ENCODE data around the gene KIF1B.
"Not testable (repeated sequence)": the region's sequence is repeated elsewhere in the genome, so short reads cannot be mapped to it uniquely, and the experiment has no call there.

Gene KIF1B

GRCh38 chr1:10259547-10259946 is 49.2 kb downstream of the KIF1B start:
- not testable (repeated sequence) for H2AFZ ChIP-seq (ENCODE audit: low read depth, low read length); H3K27me3 ChIP-seq (ENCODE audit: insufficient read depth, low read length); H3K9me3 ChIP-seq (ENCODE audit: low read length); H3K4me3 ChIP-seq (ENCODE audit: low read length); H3K4me1 ChIP-seq (ENCODE audit: insufficient read depth, low read length)
- H3K36me3 ChIP-seq (ENCODE audit: insufficient read depth, low read length), result peaks cover 69% of the 10 kb centered on the region

- H2AFZ ChIP-seq (ENCODE audit: low read depth, low read length), result no peak overlapping the region
- no peak overlapping the region for H3K4me3 ChIP-seq (ENCODE audit: low read length)
- no peaks in the 10 kb centered on the region for H3K27me3 ChIP-seq (ENCODE audit: insufficient read depth, low read length)
- H3K36me3 ChIP-seq (ENCODE audit: insufficient read depth, low read length), result peaks cover 73% of the 10 kb centered on the region
- H3K4me1 ChIP-seq (ENCODE audit: insufficient read depth, low read length), result peaks cover 12% of the 10 kb centered on the region
- H3K9me3 ChIP-seq (ENCODE audit: low read length), result no peaks in the 10 kb centered on the region
Observed at GRCh38 chr1:10263450-10264082, 53.2 kb downstream of the KIF1B start.

DNA sequence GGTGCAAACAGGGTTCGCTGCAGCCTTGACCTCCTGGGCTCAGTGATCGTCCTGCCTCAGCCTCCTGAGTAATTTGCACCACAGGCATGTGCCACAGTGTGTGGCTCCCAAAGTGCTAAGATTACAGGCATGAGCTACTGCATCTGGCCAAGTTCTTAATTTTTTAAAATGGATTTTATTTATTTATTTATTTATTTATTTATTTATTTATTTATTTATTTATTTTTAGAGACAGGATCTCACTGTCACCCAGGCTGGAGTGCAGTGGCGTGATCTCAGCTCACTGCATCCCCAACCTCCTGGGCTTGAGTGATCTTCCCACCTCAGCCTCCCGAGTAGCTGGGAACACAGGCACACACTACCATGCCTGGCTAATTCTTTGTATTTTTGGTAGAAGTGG is 54.7 kb downstream of the KIF1B start:
- Histone ChIP-seq H3K9me3 (ENCODE audit: low read length) (no peaks in the 10 kb centered on the region), H3K36me3 (ENCODE audit: insufficient read depth, low read length) (peaks cover 68% of the 10 kb centered on the region)

GRCh38 chr1:10265900-10266299 is 55.5 kb downstream of the KIF1B start:
- H3K27me3 ChIP-seq (ENCODE audit: insufficient read depth, low read length), result no peaks in the 10 kb centered on the region
- peaks cover 13% of the 10 kb centered on the region for H3K4me1 ChIP-seq (ENCODE audit: insufficient read depth, low read length)
- H2AFZ ChIP-seq (ENCODE audit: low read depth, low read length), result no peak overlapping the region
- H3K4me3 ChIP-seq (ENCODE audit: low read length), result no peak overlapping the region
- H3K9me3 ChIP-seq (ENCODE audit: low read length), result no peaks in the 10 kb centered on the region
- H3K36me3 ChIP-seq (ENCODE audit: insufficient read depth, low read length), result peaks cover 73% of the 10 kb centered on the region

More for the DNA sequence above, 54.7 kb downstream of the KIF1B start:
- Histone ChIP-seq H3K4me1 (ENCODE audit: insufficient read depth, low read length) (peaks cover 13% of the 10 kb centered on the region), H3K27me3 (ENCODE audit: insufficient read depth, low read length) (no peaks in the 10 kb centered on the region), H3K4me3 (ENCODE audit: low read length) (no peak overlapping the region), H2AFZ (ENCODE audit: low read depth, low read length) (no peak overlapping the region)

GRCh38 chr1:10267319-10267718 is 56.9 kb downstream of the KIF1B start:
- H3K4me3 ChIP-seq (ENCODE audit: low read length), result no peak overlapping the region
- H3K9me3 ChIP-seq (ENCODE audit: low read length), result no peaks in the 10 kb centered on the region
- peaks cover 77% of the 10 kb centered on the region for H3K36me3 ChIP-seq (ENCODE audit: insufficient read depth, low read length)
- no peaks in the 10 kb centered on the region for H3K27me3 ChIP-seq (ENCODE audit: insufficient read depth, low read length)
- no peak overlapping the region for H2AFZ ChIP-seq (ENCODE audit: low read depth, low read length)
- H3K4me1 ChIP-seq (ENCODE audit: insufficient read depth, low read length), result peaks cover 13% of the 10 kb centered on the region

GRCh38 chr1:10267921-10268320 is 57.6 kb downstream of the KIF1B start:
- no peak overlapping the region for H3K4me3 ChIP-seq (ENCODE audit: low read length)
- peaks cover 13% of the 10 kb centered on the region for H3K4me1 ChIP-seq (ENCODE audit: insufficient read depth, low read length)
- H2AFZ ChIP-seq (ENCODE audit: low read depth, low read length), result no peak overlapping the region
- peaks cover 77% of the 10 kb centered on the region for H3K36me3 ChIP-seq (ENCODE audit: insufficient read depth, low read length)
- no peaks in the 10 kb centered on the region for H3K27me3 ChIP-seq (ENCODE audit: insufficient read depth, low read length)
- no peaks in the 10 kb centered on the region for H3K9me3 ChIP-seq (ENCODE audit: low read length)

DNA sequence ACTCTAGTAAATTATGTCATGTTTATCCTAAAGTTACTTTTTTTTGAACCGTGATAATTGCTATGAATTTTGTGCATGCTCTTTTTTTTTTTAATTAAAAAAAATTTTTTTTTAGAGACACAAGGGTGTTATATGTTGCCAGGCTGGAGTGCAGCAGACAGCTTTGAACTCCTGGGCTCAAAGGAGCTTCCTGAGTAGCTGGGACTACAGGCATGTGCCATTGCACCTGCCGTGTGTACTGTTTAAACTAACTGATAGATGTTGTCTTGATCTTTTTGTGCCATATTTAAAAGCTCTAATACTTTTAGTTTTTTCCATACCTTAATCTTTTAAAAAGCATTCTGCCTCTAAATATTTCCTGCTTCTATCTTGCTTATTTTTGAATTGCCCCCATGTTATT is 60.7 kb downstream of the KIF1B start:
- Histone ChIP-seq H3K4me1 (ENCODE audit: insufficient read depth, low read length) (peaks cover 13% of the 10 kb centered on the region), H3K36me3 (ENCODE audit: insufficient read depth, low read length) (peaks cover 80% of the 10 kb centered on the region), H3K9me3 (ENCODE audit: low read length) (no peaks in the 10 kb centered on the region), H3K4me3 (ENCODE audit: low read length) (no peak overlapping the region), H2AFZ (ENCODE audit: low read depth, low read length) (no peak overlapping the region), H3K27me3 (ENCODE audit: insufficient read depth, low read length) (no peaks in the 10 kb centered on the region)

DNA sequence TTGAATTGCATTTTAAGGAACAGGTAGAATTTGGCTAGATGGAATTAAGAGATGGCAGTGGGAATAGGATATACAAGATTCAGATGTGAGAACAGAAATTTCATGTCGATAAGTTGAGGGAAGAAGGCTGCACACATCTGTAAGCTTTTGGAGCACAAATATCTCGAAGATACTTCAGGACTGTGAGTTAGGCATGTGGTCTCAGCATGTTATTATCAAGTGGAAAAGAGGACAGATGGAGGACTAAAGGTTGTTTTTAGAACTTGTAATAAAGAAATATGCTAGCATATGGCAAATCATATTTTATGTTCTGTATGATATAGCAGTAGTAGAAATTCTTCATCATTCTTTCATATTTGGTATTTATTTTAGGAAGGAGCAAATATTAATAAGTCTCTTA is 61.5 kb downstream of the KIF1B start:
- Histone ChIP-seq H3K27me3 (ENCODE audit: insufficient read depth, low read length) (no peaks in the 10 kb centered on the region), H3K4me3 (ENCODE audit: low read length) (no peak overlapping the region), H3K9me3 (ENCODE audit: low read length) (no peaks in the 10 kb centered on the region), H3K4me1 (ENCODE audit: insufficient read depth, low read length) (peaks cover 13% of the 10 kb centered on the region), H3K36me3 (ENCODE audit: insufficient read depth, low read length) (peaks cover 80% of the 10 kb centered on the region), H2AFZ (ENCODE audit: low read depth, low read length) (no peak overlapping the region)

GRCh38 chr1:10272274-10272673 is 61.9 kb downstream of the KIF1B start:
- Histone ChIP-seq H3K4me1 (ENCODE audit: insufficient read depth, low read length) (peaks cover 12% of the 10 kb centered on the region), H3K27me3 (ENCODE audit: insufficient read depth, low read length) (no peaks in the 10 kb centered on the region), H3K36me3 (ENCODE audit: insufficient read depth, low read length) (peaks cover 79% of the 10 kb centered on the region), H3K4me3 (ENCODE audit: low read length) (no peak overlapping the region), H3K9me3 (ENCODE audit: low read length) (no peaks in the 10 kb centered on the region), H2AFZ (ENCODE audit: low read depth, low read length) (no peak overlapping the region)

DNA sequence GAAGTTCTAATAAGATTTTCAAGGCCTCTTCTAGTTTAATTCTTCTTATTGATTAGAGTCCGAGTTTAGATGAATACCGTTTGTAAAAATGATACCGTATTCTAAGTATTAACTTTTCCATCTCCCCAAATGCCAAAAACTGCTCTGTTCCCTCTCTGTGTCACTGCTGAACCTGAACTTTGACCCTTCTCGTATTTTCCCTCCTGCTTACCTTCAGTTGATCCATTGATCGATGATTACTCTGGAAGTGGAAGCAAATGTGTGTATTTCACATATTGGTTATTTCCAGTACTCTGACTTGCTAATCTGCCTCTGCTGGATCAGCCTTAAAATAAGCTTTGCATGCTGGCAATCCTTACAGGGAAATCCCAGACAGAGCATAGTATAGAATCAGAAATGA is 68.5 kb downstream of the KIF1B start:
- Histone ChIP-seq H3K36me3 (ENCODE audit: insufficient read depth, low read length) (peaks cover 90% of the 10 kb centered on the region), H3K27me3 (ENCODE audit: insufficient read depth, low read length) (no peaks in the 10 kb centered on the region), H2AFZ (ENCODE audit: low read depth, low read length) (no peak overlapping the region), H3K4me3 (ENCODE audit: low read length) (no peak overlapping the region), H3K9me3 (ENCODE audit: low read length) (no peaks in the 10 kb centered on the region), H3K4me1 (ENCODE audit: insufficient read depth, low read length) (no peaks in the 10 kb centered on the region)

DNA sequence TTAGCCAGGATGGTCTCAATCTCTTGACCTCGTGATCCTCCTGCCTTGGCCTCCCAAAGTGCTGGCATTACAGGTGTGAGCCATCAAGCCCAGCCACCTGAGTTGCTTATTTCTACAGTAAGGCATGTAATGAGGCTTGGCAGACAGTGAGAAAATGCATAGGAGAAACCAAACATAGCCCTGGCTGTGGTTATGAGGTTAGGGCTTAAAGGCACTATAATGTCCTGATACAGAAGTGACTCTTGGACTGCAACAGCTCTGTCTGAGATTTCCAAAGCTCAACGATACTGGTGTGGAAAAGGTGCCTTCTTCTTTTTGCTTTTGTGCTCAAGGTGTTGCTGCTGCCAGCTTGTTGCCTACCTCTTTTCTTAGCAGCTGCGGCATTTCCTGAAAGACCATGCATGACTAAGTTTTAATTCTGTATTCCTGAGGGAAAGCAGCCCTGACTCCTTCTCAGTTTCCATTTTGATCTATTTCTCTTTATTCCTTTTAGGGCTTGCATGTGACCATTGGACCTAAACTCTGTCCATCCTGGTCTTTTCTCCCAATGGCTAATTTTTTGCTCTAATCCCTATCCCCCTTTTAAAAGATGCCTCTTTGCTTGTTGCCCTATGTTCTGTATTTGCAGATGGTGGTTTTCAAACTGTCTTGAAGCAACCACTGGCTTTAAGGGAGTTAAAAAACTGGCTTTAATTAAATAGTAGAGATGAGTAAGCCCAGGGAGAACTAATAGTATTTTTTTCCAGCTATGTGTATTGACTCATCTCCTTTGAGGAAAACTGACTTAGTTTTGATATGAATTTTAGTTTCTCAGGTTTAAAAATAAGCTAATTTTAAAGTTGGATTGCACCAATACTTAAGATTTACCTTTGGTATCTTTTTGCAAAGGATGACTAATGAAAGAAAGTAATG is 70.3 kb downstream of the KIF1B start:
- no peaks in the 10 kb centered on the region for H3K27me3 ChIP-seq (ENCODE audit: insufficient read depth, low read length)
- H3K4me1 ChIP-seq (ENCODE audit: insufficient read depth, low read length), result no peaks in the 10 kb centered on the region
- peaks cover 89% of the 10 kb centered on the region for H3K36me3 ChIP-seq (ENCODE audit: insufficient read depth, low read length)
- no peaks in the 10 kb centered on the region for H3K9me3 ChIP-seq (ENCODE audit: low read length)
- no peak overlapping the region for H3K4me3 ChIP-seq (ENCODE audit: low read length)
- H2AFZ ChIP-seq (ENCODE audit: low read depth, low read length), result no peak overlapping the region

DNA sequence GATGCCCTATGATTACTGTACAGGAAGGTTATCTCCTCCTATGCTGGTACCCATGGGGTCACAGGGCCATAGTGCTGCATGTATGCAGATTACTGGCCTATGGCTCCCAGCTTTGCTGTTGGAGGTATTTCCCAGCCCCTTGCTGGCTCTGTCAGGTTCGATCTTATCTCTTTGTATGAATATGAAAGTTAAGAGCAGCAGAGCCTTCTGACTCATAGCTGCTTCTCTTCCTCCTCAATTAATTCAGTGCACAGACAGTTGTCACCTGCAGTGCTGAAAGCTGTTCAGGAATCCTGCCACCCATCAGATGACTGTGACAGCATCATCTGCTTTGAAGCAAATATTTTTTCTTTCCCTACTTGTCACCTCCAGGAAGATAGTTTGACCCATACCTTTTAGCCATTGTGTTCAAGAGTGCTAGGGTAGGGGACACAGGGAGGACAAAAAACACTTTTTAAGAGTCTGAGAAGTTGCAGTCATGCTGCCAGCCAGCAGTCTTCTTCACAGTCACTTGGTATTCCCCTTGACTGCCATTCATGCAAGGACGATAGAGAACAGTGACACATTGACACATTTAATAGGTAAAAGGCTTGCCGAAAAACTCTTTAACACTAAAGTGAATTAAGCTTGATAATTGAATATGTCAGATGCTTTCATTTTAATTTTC is 73.1 kb downstream of the KIF1B start:
- Histone ChIP-seq H3K9me3 (ENCODE audit: low read length) (no peaks in the 10 kb centered on the region), H3K36me3 (ENCODE audit: insufficient read depth, low read length) (peaks cover 85% of the 10 kb centered on the region), H3K4me3 (ENCODE audit: low read length) (no peak overlapping the region), H3K27me3 (ENCODE audit: insufficient read depth, low read length) (no peaks in the 10 kb centered on the region), H2AFZ (ENCODE audit: low read depth, low read length) (no peak overlapping the region), H3K4me1 (ENCODE audit: insufficient read depth, low read length) (peaks cover 24% of the 10 kb centered on the region)

DNA sequence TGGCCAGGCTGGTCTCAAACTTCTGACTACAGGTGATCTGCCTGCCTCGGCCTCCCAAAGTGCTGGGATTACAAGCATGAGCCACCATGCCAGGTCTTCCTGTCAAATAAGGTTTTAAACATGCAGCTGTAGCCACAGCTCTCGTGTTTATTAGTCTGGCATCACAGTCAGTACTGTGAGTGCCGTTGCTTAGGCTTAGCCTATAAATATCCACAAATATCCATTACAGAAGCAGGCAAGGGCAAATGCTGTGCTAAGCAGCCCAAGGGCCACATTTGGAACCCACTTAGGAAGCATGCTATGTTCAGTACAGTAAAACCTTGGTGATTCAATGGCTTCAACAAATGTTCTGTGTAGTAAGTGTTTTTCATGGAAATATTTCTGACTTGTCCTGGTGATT is 75.9 kb downstream of the KIF1B start:
- no peaks in the 10 kb centered on the region for H3K27me3 ChIP-seq (ENCODE audit: insufficient read depth, low read length)
- peaks cover 86% of the 10 kb centered on the region for H3K36me3 ChIP-seq (ENCODE audit: insufficient read depth, low read length)
- no peak overlapping the region for H3K4me3 ChIP-seq (ENCODE audit: low read length)
- no peaks in the 10 kb centered on the region for H3K9me3 ChIP-seq (ENCODE audit: low read length)
- H2AFZ ChIP-seq (ENCODE audit: low read depth, low read length), result no peak overlapping the region
- peaks cover 27% of the 10 kb centered on the region for H3K4me1 ChIP-seq (ENCODE audit: insufficient read depth, low read length)
